Left lung (tissue), 10 donors: Measurements from ENCODE around the gene SHC3. TPM values are rescaled to one million over a fixed set of nuclear protein-coding genes. Genes with fewer than 3 reads are reported as not detected.
"Not testable (repeated sequence)": the region's sequence is repeated elsewhere in the genome, so short reads cannot be mapped to it uniquely, and the experiment has no call there.

Source experiments
- ATAC-seq: fragments of 200-7000 bp; cut with Tn5 transposase; one replicate; pipeline ENCODE4 v1.9.1; 2020; ENCODE audit warnings: moderate library complexity
- DNase-seq, 4 donors: peaks; one replicate each; pipeline ENCODE4 v3.0.0-alpha.2; 2013 to 2020
- H3K27ac ChIP-seq, 2 donors: fragments of 200-600 bp; sonication (generic) in 1 of 2; one replicate each; pipeline versions ENCODE4 v1.5.0 to v1.8.0; 2020 to 2021
- H3K27me3 ChIP-seq, 2 donors: fragments of 200-600 bp; sonication (generic) in 1 of 2; one replicate each; pipeline versions ENCODE4 v1.5.0 to v1.8.0; 2020 to 2021
- H3K36me3 ChIP-seq, 2 donors: fragments of 200-600 bp; sonication (generic) in 1 of 2; one replicate each; pipeline versions ENCODE4 v1.5.0 to v1.8.0; 2020 to 2021
- H3K4me1 ChIP-seq, 2 donors: fragments of 200-600 bp; one replicate each; pipeline ENCODE4 v1.8.0; 2021
- H3K4me3 ChIP-seq, 2 donors: fragments of 200-600 bp; sonication (generic) in 1 of 2; one replicate each; pipeline versions ENCODE4 v1.5.0 to v1.8.0; 2020 to 2021; ENCODE audit warnings: mild to moderate bottlenecking in 1 of 2
- H3K9me3 ChIP-seq, 2 donors: fragments of 200-600 bp; sonication (generic) in 1 of 2; one replicate each; pipeline versions ENCODE4 v1.5.0 to v1.8.0; 2020 to 2021
- intact Hi-C, 2 donors: fragments of 100-400 bp; cut with DNase I; formaldehyde crosslinking; loops; one replicate each; pipeline versions ENCODE4 v1.11.2 to v1.14.2; 2022
- polyA plus RNA-seq, 6 donors: library from polyadenylated mRNA; unstranded; fragments of 120-200 nt; gene quantifications; one replicate each; pipeline ENCODE4 v1.2.1, GENCODE V29; 2013; ENCODE audit not compliant: insufficient read length in 6 of 6
- total RNA-seq, 2 donors: library from RNA; stranded (reverse); fragmentation: NEBNext Ultra II Directional; extraction: Animal tissue kit (Norgen Biotek cat#: 25700); gene quantifications; one replicate each; pipeline ENCODE4 v1.2.1, GENCODE V29; 2021
- TF ChIP-seq, protein P1 (sequence below), 2 donors: fragments of 200-600 bp; sonication (generic) in 1 of 2; IDR thresholded peaks; one replicate each; pipeline versions ENCODE4 v1.5.0 to v1.8.0; 2021; ENCODE audit warnings: antibody characterized with exemption in 2 of 2
- donor health status: DM: no; HTN: yes; CAD: no.
- donor health status: DM: no; HTN: no; CAD: no.

SHC3 gene
- total and polyA plus RNA-seq, 8 donors, result 10.4 to 19.2 (median 15.6) TPM

DNA sequence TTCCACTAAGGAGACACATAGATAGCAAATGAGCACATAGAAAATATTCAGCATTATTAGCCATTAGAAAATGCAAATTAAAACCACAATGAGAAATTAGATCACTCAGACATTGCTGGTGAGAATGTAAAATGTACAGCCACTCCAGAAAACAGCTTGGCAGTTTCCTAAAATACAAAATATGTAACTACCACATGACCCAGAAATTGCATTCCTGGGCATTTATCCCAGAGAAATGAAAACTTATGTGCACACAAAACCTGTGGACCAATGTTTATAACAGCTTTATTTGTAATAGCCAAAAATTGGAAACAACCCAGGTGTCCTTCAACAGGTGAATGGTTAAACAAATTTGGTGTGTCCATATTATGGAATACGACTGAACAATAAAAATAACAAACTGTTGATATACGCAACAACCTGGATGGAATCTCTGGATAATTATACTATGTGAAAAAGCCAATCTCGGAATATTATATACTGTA, 34.8 kb upstream of the SHC3 start:
- H3K4me1 ChIP-seq, result no peaks in the 10 kb centered on the region
- H3K36me3 ChIP-seq, result no peaks in the 10 kb centered on the region
- H3K27me3 ChIP-seq, result no peaks in the 10 kb centered on the region
- H3K27ac ChIP-seq, result no peak overlapping the region
- TF ChIP-seq, protein P1, sequence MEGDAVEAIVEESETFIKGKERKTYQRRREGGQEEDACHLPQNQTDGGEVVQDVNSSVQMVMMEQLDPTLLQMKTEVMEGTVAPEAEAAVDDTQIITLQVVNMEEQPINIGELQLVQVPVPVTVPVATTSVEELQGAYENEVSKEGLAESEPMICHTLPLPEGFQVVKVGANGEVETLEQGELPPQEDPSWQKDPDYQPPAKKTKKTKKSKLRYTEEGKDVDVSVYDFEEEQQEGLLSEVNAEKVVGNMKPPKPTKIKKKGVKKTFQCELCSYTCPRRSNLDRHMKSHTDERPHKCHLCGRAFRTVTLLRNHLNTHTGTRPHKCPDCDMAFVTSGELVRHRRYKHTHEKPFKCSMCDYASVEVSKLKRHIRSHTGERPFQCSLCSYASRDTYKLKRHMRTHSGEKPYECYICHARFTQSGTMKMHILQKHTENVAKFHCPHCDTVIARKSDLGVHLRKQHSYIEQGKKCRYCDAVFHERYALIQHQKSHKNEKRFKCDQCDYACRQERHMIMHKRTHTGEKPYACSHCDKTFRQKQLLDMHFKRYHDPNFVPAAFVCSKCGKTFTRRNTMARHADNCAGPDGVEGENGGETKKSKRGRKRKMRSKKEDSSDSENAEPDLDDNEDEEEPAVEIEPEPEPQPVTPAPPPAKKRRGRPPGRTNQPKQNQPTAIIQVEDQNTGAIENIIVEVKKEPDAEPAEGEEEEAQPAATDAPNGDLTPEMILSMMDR (IDR thresholded peaks at IDR 0.05), result no peak
- ATAC-seq, result no peak
- H3K4me3 ChIP-seq, result no peak overlapping the region
- intact Hi-C loops, result no loop called here
- no peak for DNase-seq
- peaks cover 0 to 3% of the 10 kb centered on the region in 2 donors for H3K9me3 ChIP-seq

- TF ChIP-seq, protein P1 (IDR thresholded peaks at IDR 0.05), result no peak
- no peak overlapping the region for H3K27ac ChIP-seq
Observed at GRCh38 chr9:89212171-89212570, 33.6 kb upstream of the SHC3 start.

DNA sequence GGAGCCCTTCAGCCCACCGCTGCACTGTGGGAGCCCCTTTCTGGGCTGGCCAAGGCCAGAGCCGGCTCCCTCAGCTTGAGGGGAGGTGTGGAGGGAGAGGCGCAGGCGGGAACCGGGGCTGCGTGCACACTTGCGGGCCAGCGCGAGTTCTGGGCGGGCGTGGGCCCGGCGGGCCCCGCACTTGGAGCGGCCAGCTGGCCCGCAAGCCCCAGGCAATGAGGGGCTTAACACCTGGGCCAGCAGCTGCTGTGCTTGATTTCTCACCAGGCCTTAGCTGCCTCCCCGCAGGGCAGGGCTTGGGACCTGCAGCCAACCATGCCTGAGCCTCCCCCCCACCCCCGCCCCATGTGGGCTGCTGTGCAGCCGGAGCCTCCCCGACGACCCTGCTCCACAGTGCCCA, 30.7 kb upstream of the SHC3 start:
- intact Hi-C loops, ATAC-seq, H3K27ac ChIP-seq, H3K27me3 ChIP-seq, H3K36me3 ChIP-seq, H3K4me3 ChIP-seq, H3K4me1 ChIP-seq, DNase-seq, H3K9me3 ChIP-seq: not testable (repeated sequence)

More at GRCh38 chr9:89212171-89212570, 33.6 kb upstream of the SHC3 start:
- intact Hi-C loops, result no loop called here
- H3K9me3 ChIP-seq, result peaks cover 0 to 3% of the 10 kb centered on the region in 2 donors
- no peak for ATAC-seq
- H3K36me3 ChIP-seq, result no peaks in the 10 kb centered on the region
- no peaks in the 10 kb centered on the region for H3K4me1 ChIP-seq
- no peak for DNase-seq
- no peak overlapping the region for H3K4me3 ChIP-seq
- H3K27me3 ChIP-seq, result no peaks in the 10 kb centered on the region

- Histone ChIP-seq H3K9me3 (peaks cover 0 to 3% of the 10 kb centered on the region in 2 donors), H3K36me3 (no peaks in the 10 kb centered on the region), H3K27me3 (no peaks in the 10 kb centered on the region), H3K4me3 (no peak overlapping the region), H3K27ac (no peak overlapping the region), H3K4me1 (no peaks in the 10 kb centered on the region)
- TF ChIP-seq, protein P1 (IDR thresholded peaks at IDR 0.05), result no peak
- ATAC-seq (no peak), DNase-seq (no peak)
- intact Hi-C loops, result no loop called here
Observed at GRCh38 chr9:89207026-89207425, 28.4 kb upstream of the SHC3 start.

DNA sequence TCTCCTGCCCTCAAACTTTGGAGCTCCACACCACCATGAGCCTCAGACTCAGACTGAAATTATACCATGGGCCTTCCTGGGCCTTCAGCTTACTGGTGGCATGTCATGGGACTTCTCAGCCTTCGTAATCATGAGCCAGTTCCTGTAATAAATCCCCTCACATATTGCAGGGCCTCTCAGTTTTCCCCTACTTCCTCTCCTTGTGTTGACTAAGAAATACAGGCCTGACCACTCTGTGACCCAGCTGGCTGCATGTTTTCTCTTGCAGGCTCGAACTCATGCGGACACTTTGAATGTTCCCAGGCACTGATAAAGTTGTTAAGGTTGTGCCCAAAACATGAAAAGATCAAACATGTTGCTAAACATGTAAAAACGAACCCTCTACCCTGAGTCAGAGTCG, 26.2 kb upstream of the SHC3 start:
- no peak overlapping the region for H3K4me3 ChIP-seq
- intact Hi-C loops, result no loop called here
- TF ChIP-seq, protein P1 (IDR thresholded peaks at IDR 0.05), result no peak
- DNase-seq, result no peak
- no peaks in the 10 kb centered on the region for H3K36me3 ChIP-seq
- H3K4me1 ChIP-seq, result no peaks in the 10 kb centered on the region
- ATAC-seq, result no peak
- H3K9me3 ChIP-seq, result peaks cover 0 to 3% of the 10 kb centered on the region in 2 donors
- H3K27ac ChIP-seq, result no peak overlapping the region
- H3K27me3 ChIP-seq, result no peaks in the 10 kb centered on the region

GRCh38 chr9:89195131-89195797, 16.6 kb upstream of the SHC3 start:
- ATAC-seq (no peak), DNase-seq (no peak)
- Histone ChIP-seq H3K4me1 (no peaks in the 10 kb centered on the region), H3K4me3 (no peak overlapping the region), H3K27ac (no peak overlapping the region), H3K27me3 (no peaks in the 10 kb centered on the region), H3K36me3 (no peaks in the 10 kb centered on the region), H3K9me3 (peaks cover 0 to 26% of the 10 kb centered on the region in 2 donors)
- TF ChIP-seq, protein P1 (IDR thresholded peaks at IDR 0.05), result no peak
- intact Hi-C loops, result no loop called here
